ENCODE results near the gene ZBTB4. TPM values are rescaled to one million over a fixed set of nuclear protein-coding genes. Genes with fewer than 3 reads are reported as not detected.
A peak's percentile ranks its signal among the peaks of the same experiment; 100 is the strongest.

The ZBTB4 gene
- total RNA-seq, 1 donor from 2014 or later, result 15.1 TPM

DNA sequence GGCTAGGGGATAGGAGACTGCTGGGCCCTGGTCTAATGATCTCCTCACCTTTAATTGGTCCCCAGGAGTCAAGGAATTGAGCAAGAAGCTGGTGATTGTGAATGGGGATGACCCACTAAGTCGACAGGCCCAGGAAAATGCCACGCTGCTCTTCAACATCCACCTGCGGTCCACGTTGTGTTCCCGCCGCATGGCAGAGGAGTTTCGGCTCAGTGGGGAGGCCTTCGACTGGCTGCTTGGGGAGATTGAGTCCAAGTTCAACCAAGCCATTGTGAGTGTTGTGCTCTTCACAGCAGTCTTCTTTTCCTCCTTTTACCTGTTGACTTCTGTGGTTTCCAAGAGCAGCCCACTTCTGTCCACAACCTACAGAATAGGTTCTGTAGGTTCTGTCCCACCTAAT lies 24.1 kb upstream of the ZBTB4 start:
- H3K4me3 Mint-ChIP-seq, result no peak overlapping the region
- H3K4me1 Mint-ChIP-seq (ENCODE audit: low read depth), result no peaks in the 10 kb centered on the region
- peak overlapping the region; percentile 48 for H3K27ac Mint-ChIP-seq
- no peak for DNase-seq (ENCODE audit: low spot score)
- no peaks in the 10 kb centered on the region for H3K27me3 Mint-ChIP-seq (ENCODE audit: insufficient read depth)
- no peaks in the 10 kb centered on the region for H3K9me3 Mint-ChIP-seq
- intact Hi-C loops (cut with micrococcal nuclease), result loop anchor here (5.0 kb wide), 2 partner anchors 66 to 146 kb away; partner anchors contain the start of genes FGF11, TMEM102 and TMEM95
- peaks cover 69% of the 10 kb centered on the region for H3K36me3 Mint-ChIP-seq (ENCODE audit: low read depth)

DNA sequence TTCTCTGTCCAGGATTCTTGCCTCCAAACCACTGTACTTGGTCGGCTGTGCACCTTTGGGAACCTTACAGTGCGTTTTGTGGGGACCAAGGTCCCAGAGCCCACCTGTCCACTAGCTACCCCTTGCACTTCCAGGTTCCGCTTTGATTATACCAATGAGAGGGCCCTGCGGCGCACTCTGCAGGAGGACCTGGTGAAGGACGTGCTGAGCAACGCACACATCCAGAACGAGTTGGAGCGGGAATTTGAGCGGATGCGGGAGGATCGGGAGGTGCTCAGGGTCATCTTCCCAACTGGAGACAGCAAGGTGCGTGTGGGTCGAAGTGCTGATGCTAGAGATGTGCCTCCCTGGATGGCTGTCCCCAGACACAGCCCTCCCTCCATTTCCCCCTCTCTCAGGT lies 23.6 kb upstream of the ZBTB4 start:
- Mint-ChIP-seq H3K9me3 (no peaks in the 10 kb centered on the region), H3K27me3 (ENCODE audit: insufficient read depth) (no peaks in the 10 kb centered on the region), H3K4me1 (ENCODE audit: low read depth) (no peaks in the 10 kb centered on the region), H3K27ac (no peak overlapping the region), H3K4me3 (no peak overlapping the region), H3K36me3 (ENCODE audit: low read depth) (peaks cover 64% of the 10 kb centered on the region)
- DNase-seq (ENCODE audit: low spot score), result no peak
- intact Hi-C loops (cut with micrococcal nuclease), result loop anchor here (5.0 kb wide), 2 partner anchors 66 to 146 kb away; partner anchors contain the start of genes FGF11, TMEM102 and TMEM95

DNA sequence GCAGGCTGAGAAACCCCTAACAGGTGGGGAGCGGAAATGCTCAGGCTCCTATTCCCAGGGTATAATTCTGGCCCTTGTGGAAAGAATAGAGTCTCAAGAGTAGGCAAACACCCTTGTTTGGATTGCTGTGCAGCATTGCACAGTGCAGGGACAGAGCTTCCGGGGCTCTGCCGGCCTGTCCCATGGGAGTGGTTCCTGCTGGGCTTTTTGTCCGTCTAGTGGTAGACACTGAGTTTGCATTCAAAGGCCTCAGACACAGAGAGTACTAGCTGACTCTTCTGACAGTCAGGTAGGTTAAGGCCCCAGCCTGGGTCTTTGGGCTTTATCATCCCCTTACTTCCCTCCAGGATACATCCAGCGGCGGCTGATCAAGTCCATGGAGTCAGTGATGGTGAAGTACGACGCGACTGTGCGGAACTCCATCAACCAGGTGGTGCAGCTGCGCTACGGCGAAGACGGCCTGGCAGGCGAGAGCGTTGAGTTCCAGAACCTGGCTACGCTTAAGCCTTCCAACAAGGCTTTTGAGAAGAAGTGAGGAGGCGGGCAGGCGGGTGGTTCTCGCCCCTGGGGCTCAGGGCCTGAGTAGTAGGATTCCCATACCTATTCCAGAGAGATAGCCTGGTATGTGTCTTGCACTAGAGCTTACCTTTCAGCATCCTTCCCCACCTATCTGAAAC lies 22.9 kb upstream of the ZBTB4 start:
- Mint-ChIP-seq H3K9me3 (no peaks in the 10 kb centered on the region), H3K36me3 (ENCODE audit: low read depth) (peaks cover 65% of the 10 kb centered on the region), H3K4me3 (no peak overlapping the region), H3K27me3 (ENCODE audit: insufficient read depth) (no peaks in the 10 kb centered on the region), H3K27ac (no peak overlapping the region), H3K4me1 (ENCODE audit: low read depth) (no peaks in the 10 kb centered on the region)
- DNase-seq (ENCODE audit: low spot score), result no peak
- intact Hi-C loops (cut with micrococcal nuclease), result loop anchor here (5.0 kb wide), 2 partner anchors 65 to 145 kb away; partner anchors contain the start of genes FGF11, TMEM102 and TMEM95

DNA sequence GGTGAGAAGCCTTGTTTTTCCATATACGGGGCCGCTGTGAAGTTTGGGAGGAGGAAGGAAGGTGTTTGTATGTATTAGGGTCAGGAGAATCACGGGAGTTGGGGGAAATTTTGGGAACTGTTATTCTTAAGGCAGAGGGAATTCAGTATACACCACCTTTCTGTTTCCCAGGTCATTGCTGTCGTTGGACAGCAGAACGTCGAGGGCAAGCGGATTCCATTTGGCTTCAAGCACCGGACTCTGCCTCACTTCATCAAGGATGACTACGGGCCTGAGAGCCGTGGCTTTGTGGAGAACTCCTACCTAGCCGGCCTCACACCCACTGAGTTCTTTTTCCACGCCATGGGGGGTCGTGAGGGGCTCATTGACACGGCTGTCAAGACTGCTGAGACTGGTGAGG lies 22.3 kb upstream of the ZBTB4 start:
- Mint-ChIP-seq H3K4me1 (ENCODE audit: low read depth) (no peaks in the 10 kb centered on the region), H3K4me3 (no peak overlapping the region), H3K27ac (no peak overlapping the region), H3K27me3 (ENCODE audit: insufficient read depth) (no peaks in the 10 kb centered on the region), H3K9me3 (no peaks in the 10 kb centered on the region), H3K36me3 (ENCODE audit: low read depth) (peaks cover 70% of the 10 kb centered on the region)
- DNase-seq (ENCODE audit: low spot score), result no peak
- intact Hi-C loops (cut with micrococcal nuclease), result loop anchor here (5.0 kb wide), 2 partner anchors 64 to 144 kb away; partner anchors contain the start of genes FGF11, TMEM102 and TMEM95

DNA sequence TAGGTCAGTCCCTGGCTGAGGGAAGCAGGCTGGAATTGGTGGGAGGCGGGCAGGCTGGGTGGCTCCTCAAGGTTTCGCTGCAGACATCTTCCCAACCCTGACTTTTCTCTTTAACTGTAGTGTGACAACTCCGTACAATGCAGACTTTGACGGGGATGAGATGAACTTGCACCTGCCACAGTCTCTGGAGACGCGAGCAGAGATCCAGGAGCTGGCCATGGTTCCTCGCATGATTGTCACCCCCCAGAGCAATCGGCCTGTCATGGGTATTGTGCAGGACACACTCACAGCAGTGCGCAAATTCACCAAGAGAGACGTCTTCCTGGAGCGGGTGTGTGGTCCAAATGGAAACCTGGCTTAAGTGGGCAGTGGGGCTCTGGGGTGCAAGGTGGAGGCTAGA lies 19.7 kb upstream of the ZBTB4 start:
- Mint-ChIP-seq H3K4me1 (ENCODE audit: low read depth) (peaks cover under 1% of the 10 kb centered on the region), H3K4me3 (no peak overlapping the region), H3K36me3 (ENCODE audit: low read depth) (peaks cover 64% of the 10 kb centered on the region), H3K9me3 (no peaks in the 10 kb centered on the region), H3K27ac (no peak overlapping the region), H3K27me3 (ENCODE audit: insufficient read depth) (no peaks in the 10 kb centered on the region)
- intact Hi-C loops (cut with micrococcal nuclease), result no loop called here
- DNase-seq (ENCODE audit: low spot score), result no peak

DNA sequence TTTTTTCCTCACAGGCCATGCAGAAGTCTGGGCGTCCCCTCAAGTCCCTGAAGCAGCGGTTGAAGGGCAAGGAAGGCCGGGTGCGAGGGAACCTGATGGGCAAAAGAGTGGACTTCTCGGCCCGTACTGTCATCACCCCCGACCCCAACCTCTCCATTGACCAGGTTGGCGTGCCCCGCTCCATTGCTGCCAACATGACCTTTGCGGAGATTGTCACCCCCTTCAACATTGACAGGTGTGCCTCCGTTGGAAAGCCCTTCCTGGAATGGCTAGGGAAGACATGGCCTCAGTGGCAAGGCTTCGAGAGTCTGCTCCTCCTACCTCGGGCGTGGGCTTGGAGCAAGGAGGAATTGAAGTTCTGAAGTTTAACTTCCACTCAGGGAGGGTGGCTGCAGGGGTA lies 18.2 kb upstream of the ZBTB4 start:
- Mint-ChIP-seq H3K4me3 (no peak overlapping the region), H3K36me3 (ENCODE audit: low read depth) (peaks cover 66% of the 10 kb centered on the region), H3K9me3 (no peaks in the 10 kb centered on the region), H3K27ac (no peak overlapping the region), H3K4me1 (ENCODE audit: low read depth) (peaks cover 16% of the 10 kb centered on the region), H3K27me3 (ENCODE audit: insufficient read depth) (no peaks in the 10 kb centered on the region)
- intact Hi-C loops (cut with micrococcal nuclease), result no loop called here
- no peak for DNase-seq (ENCODE audit: low spot score)

DNA sequence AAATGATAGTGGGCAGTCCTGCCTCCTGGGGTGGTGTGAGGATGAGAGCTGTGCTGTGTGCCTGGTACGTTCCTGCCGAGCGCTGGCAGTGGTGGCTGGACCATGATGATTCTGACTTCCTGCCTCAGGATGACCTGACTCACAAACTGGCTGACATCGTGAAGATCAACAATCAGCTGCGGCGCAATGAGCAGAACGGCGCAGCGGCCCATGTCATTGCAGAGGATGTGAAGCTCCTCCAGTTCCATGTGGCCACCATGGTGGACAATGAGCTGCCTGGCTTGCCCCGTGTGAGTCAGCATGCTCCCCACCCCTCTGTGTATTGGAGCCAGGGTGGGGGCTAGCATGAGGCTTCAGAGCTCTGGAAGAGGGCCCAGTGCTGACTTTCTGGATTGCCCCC lies 17.8 kb upstream of the ZBTB4 start:
- intact Hi-C loops (cut with micrococcal nuclease), result no loop called here
- H3K27ac Mint-ChIP-seq, result no peak overlapping the region
- no peak for DNase-seq (ENCODE audit: low spot score)
- H3K36me3 Mint-ChIP-seq (ENCODE audit: low read depth), result peaks cover 62% of the 10 kb centered on the region
- H3K4me1 Mint-ChIP-seq (ENCODE audit: low read depth), result peaks cover 16% of the 10 kb centered on the region
- no peak overlapping the region for H3K4me3 Mint-ChIP-seq
- H3K9me3 Mint-ChIP-seq, result no peaks in the 10 kb centered on the region
- H3K27me3 Mint-ChIP-seq (ENCODE audit: insufficient read depth), result no peaks in the 10 kb centered on the region

DNA sequence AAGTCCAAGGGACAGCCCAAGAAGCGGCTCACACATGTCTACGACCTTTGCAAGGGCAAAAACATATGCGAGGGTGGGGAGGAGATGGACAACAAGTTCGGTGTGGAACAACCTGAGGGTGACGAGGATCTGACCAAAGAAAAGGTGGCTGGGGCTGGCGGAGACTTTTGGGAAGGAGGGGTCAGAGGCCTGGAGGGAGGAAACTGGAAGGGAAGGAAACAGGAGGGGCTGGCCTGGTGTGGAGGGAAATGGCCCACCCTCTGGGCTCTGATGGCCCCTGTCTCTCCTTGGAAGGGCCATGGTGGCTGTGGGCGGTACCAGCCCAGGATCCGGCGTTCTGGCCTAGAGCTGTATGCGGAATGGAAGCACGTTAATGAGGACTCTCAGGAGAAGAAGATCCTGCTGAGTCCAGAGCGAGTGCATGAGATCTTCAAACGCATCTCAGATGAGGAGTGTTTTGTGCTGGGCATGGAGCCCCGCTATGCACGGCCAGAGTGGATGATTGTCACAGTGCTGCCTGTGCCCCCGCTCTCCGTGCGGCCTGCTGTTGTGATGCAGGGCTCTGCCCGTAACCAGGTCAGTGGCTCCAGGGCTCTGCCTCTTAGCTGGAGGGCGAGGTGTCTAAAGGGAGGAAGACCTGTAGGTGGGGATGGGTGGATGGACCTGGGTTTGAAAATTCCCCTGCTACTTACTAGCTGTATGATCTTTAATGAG lies 17.2 kb upstream of the ZBTB4 start:
- no peak overlapping the region for H3K27ac Mint-ChIP-seq
- H3K4me1 Mint-ChIP-seq (ENCODE audit: low read depth), result peaks cover 19% of the 10 kb centered on the region
- H3K27me3 Mint-ChIP-seq (ENCODE audit: insufficient read depth), result no peaks in the 10 kb centered on the region
- H3K9me3 Mint-ChIP-seq, result no peaks in the 10 kb centered on the region
- DNase-seq (ENCODE audit: low spot score), result no peak
- H3K4me3 Mint-ChIP-seq, result no peak overlapping the region
- intact Hi-C loops (cut with micrococcal nuclease), result no loop called here
- H3K36me3 Mint-ChIP-seq (ENCODE audit: low read depth), result peaks cover 61% of the 10 kb centered on the region

DNA sequence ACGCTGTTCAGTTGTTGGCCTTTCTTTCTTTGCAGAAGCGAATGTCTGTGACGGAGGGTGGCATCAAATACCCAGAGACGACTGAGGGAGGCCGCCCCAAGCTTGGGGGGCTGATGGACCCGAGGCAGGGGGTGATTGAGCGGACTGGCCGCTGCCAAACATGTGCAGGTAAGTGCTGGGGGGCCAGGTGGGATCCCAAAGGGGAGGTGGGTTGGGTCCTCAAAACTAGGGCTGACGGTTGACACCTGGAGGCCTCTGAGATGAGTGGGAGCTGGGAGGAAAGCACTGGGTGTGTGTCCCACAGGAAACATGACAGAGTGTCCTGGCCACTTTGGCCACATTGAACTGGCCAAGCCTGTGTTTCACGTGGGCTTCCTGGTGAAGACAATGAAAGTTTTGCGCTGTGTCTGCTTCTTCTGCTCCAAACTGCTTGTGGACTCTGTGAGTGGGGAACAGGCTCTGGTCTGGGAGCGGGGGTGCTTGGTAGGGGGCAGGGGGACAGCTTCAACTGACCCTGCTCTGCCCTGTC lies 16.5 kb upstream of the ZBTB4 start:
- no peak for DNase-seq (ENCODE audit: low spot score)
- Mint-ChIP-seq H3K36me3 (ENCODE audit: low read depth) (peaks cover 58% of the 10 kb centered on the region), H3K4me1 (ENCODE audit: low read depth) (peaks cover 22% of the 10 kb centered on the region), H3K27me3 (ENCODE audit: insufficient read depth) (no peaks in the 10 kb centered on the region), H3K9me3 (no peaks in the 10 kb centered on the region), H3K27ac (no peak overlapping the region), H3K4me3 (no peak overlapping the region)
- intact Hi-C loops (cut with micrococcal nuclease), result no loop called here

DNA sequence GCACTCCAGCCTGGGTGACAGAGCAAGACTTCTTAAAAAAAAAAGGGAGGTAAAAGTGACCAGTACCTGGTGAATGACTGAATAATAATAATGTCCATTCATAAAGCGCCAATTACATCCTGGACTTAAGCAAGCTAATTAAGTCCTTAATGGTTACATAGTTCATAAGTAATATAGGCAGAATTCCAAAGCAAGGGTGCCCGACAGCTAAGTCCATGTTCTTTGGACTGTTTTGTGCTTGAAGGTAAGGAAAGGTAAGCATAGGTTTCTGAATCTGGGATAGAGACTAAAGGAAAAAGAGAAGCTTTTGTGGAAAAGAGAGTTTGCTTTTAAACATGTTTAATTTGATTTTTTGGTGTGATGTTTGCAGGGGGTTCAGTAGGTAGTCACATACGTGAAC lies 14.5 kb upstream of the ZBTB4 start:
- H3K4me1 Mint-ChIP-seq (ENCODE audit: low read depth), result peaks cover 41% of the 10 kb centered on the region
- intact Hi-C loops (cut with micrococcal nuclease), result no loop called here
- H3K4me3 Mint-ChIP-seq, result no peak overlapping the region
- H3K27me3 Mint-ChIP-seq (ENCODE audit: insufficient read depth), result no peaks in the 10 kb centered on the region
- H3K36me3 Mint-ChIP-seq (ENCODE audit: low read depth), result peaks cover 55% of the 10 kb centered on the region
- no peak for DNase-seq (ENCODE audit: low spot score)
- no peak overlapping the region for H3K27ac Mint-ChIP-seq
- no peaks in the 10 kb centered on the region for H3K9me3 Mint-ChIP-seq

DNA sequence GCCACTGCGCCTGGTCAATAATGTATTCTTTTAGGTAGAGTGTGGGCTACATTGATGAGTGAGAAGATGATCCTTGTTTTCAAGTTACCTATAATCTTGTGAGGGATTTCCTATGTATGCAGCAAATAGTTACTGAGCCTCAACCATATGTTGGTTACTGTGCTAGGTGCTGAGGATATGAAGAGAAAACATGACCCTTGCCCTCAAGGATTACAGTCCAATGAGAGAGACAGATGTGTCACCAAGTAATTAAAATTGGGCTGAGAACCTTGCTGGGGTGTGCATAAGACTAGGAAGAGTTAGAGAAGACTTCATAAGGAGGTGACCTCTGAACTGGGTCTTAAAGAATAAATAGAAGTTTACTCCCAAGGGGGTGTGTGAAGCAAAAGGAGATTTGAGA lies 12.2 kb upstream of the ZBTB4 start:
- no peak for DNase-seq (ENCODE audit: low spot score)
- Mint-ChIP-seq H3K27ac (peak overlapping the region; percentile 7), H3K4me3 (no peak overlapping the region), H3K36me3 (ENCODE audit: low read depth) (peaks cover 51% of the 10 kb centered on the region), H3K27me3 (ENCODE audit: insufficient read depth) (no peaks in the 10 kb centered on the region), H3K4me1 (ENCODE audit: low read depth) (peaks cover 58% of the 10 kb centered on the region), H3K9me3 (no peaks in the 10 kb centered on the region)
- intact Hi-C loops (cut with micrococcal nuclease), result no loop called here

DNA sequence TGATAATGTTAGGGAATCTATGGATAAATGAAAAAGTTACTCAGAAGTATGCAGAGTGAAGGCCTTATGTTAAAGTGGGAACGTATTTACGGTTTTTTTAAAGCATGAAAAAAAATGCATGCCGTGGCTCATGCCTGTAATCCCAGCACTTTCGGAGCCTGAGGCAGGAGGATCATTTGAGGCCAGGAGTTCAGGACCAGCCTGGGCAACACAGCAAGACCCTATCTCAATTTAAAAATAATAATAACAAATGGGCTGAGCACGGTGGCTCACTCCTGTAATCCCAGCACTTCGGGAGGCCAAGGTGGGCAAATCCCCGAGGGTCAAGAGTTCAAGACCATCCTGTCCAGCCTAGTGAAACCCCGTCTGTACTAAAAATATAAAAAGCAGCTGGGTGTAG lies 10.7 kb upstream of the ZBTB4 start:
- Mint-ChIP-seq H3K4me1 (ENCODE audit: low read depth) (peaks cover 68% of the 10 kb centered on the region), H3K27me3 (ENCODE audit: insufficient read depth) (no peaks in the 10 kb centered on the region), H3K4me3 (no peak overlapping the region), H3K9me3 (no peaks in the 10 kb centered on the region), H3K36me3 (ENCODE audit: low read depth) (peaks cover 53% of the 10 kb centered on the region), H3K27ac (no peak overlapping the region)
- intact Hi-C loops (cut with micrococcal nuclease), result no loop called here
- DNase-seq (ENCODE audit: low spot score), result no peak

DNA sequence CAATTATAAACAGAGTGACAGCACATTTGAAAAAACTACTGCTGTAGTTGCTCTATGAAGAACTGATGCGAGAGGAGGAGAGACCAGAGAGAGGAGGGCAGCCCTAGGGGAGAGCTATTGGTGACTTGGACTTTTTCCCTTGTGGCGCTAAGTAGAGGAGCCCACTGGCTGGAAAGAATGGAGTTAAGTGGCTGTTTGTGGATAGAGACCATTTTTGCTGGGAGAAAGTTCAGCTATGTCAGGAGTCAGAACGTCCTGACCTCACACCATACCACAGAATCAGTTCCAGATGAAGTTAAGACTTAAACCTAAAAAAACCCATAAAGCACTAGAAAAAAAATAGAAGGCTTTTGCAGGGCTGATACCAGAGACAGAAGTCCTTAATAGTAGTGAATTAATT lies 6.8 kb upstream of the ZBTB4 start:
- Mint-ChIP-seq H3K4me1 (ENCODE audit: low read depth) (peaks cover 64% of the 10 kb centered on the region), H3K36me3 (ENCODE audit: low read depth) (peaks cover 34% of the 10 kb centered on the region), H3K27me3 (ENCODE audit: insufficient read depth) (no peaks in the 10 kb centered on the region), H3K4me3 (peak overlapping the region; percentile 83), H3K9me3 (no peaks in the 10 kb centered on the region), H3K27ac (peak overlapping the region; percentile 70)
- intact Hi-C loops (cut with micrococcal nuclease), result no loop called here
- no peak for DNase-seq (ENCODE audit: low spot score)
